Right ventricle myocardium inferior (tissue), 1 donor: Measurements from ENCODE around the gene COX6B2. TPM values are rescaled to one million over a fixed set of nuclear protein-coding genes. Genes with fewer than 3 reads are reported as not detected.
"Not testable (repeated sequence)": the region's sequence is repeated elsewhere in the genome, so short reads cannot be mapped to it uniquely, and the experiment has no call there.

Experiments
- ATAC-seq: fragments of 200-7000 bp; cut with Tn5 transposase; one replicate; pipeline ENCODE4 v1.9.1; 2020; ENCODE audit warnings: mild to moderate bottlenecking, moderate library complexity
- DNase-seq: peaks from one replicate; pipeline ENCODE4 v3.0.0; 2021; ENCODE audit errors: missing footprints
- intact Hi-C: fragments of 100-400 bp; cut with DNase I; formaldehyde crosslinking; loops from one replicate; pipeline ENCODE4 v1.11.0; 2022
- long read RNA-seq: library from polyadenylated mRNA; unstranded; transcript quantifications from one replicate; pipeline ENCODE4 v2.0.0, GENCODE V29; 2021
- total RNA-seq: library from RNA; stranded (reverse); fragmentation: NEBNext Ultra II Directional; extraction: Animal tissue kit (Norgen Biotek cat#: 25700); gene quantifications from one replicate; pipeline ENCODE4 v1.2.1, GENCODE V29; 2021
- donor health status: DM: no; HTN: yes; CAD: no; lungs with severe emphysema.

The COX6B2 gene, protein sequence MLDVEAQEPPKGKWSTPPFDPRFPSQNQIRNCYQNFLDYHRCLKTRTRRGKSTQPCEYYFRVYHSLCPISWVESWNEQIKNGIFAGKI
- total RNA-seq, result not detected
- long read RNA-seq, result 0 reads

- ATAC-seq (no peak), DNase-seq (no peak)
- intact Hi-C loops, result no loop called here
These were observed at the start of gene COX6B2 for GRCh38 chr19:55354698-55355212. TSS of gene COX6B2 (minus strand) at chr19:55354719. CDS start at chr19:55354521, 198 bp downstream.

- ATAC-seq (no peak), DNase-seq (no peak)
- intact Hi-C loops, result no loop called here
These were observed 48.0 kb upstream of the COX6B2 start for GRCh38 chr19:55402509-55402908.

GRCh38 chr19:55401390-55401789, 46.9 kb upstream of the COX6B2 start:
- DNase-seq, intact Hi-C loops, ATAC-seq: not testable (repeated sequence)

DNA sequence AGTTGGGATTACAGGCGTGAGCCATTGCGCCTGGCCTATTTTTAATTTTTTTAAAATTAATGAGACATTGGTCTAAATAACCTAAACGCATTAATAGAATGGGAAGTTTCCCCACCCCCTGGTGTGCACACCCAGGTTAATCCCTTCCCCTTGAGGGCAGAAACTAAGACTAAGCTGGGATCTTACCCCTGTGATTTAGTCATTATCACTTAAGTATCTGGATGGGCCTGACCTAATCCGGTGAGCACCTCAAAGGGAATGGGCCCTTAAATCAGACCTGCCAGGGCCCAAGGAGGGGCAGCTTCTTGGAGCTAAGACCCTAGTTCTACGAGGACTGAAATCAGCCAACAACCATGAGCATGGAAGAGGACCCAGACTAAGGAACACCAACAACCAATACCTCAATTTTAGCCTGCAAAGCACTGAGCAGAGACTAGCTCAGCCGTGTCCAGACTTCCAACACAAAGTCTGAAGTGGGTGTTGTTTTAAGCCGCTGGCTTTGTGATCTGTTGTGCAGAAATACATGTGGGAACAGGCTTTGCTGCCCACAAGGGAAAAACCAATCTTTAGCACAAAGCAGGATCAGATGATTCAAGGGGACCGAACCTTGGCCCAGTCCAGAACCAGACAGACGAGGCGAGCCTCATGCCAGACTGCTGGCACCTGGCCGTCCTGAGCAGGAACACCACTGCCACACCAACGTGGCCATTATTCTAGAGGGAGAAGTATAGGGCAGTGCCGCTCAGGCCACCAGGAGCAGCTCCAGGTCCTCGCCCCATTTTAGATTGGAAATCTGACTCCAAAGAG, 46.0 kb upstream of the COX6B2 start:
- intact Hi-C loops, result no loop called here
- DNase-seq (no peak), ATAC-seq (no peak)

GRCh38 chr19:55398200-55398925, 43.8 kb upstream of the COX6B2 start:
- ATAC-seq (no peak), DNase-seq (no peak)
- intact Hi-C loops, result no loop called here

DNA sequence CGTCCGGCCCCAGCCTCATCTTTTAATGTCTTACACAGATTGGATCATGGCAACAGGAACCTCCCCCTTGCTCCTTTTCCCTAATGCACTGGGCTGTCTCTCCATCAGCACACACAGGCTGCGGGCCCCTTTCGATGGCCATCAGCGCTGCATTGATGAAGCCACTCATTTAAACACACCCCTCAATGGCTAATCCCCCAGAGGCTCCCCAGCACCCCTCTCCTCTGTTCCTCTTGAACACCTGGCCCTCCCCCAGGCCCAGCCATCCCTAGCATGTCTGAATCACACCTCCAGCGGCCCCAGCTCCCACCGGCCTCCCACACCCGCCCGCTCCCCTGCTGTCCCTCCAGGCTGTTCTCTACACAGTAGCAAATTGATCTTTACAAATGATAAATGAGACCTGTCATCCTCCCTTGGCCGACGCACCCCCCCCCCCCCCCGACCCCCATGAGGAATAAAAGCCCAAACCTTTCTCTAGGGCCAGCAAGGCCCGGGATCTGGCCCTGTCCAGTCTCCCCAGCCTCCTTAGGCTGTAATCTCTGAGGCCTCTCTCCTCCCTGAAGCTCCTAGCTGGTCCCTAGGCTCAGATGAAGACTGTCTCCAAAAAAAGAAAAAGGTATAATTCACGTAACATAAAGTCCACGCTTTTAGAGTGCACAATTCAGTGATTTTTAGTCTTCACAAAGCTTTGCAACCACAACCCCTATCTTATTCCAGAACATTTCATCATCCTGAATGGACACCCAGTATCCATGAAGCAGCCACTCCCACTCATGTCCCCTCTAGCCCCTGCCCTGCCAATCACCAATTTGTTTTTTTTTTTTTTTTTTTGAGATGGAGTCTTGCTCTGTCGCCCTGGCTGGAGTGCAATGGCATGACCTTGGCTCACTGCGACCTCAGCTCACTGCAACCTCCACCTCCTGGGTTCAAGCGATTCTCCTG, 38.6 kb upstream of the COX6B2 start:
- DNase-seq (no peak), ATAC-seq (no peak)
- intact Hi-C loops, result no loop called here

DNA sequence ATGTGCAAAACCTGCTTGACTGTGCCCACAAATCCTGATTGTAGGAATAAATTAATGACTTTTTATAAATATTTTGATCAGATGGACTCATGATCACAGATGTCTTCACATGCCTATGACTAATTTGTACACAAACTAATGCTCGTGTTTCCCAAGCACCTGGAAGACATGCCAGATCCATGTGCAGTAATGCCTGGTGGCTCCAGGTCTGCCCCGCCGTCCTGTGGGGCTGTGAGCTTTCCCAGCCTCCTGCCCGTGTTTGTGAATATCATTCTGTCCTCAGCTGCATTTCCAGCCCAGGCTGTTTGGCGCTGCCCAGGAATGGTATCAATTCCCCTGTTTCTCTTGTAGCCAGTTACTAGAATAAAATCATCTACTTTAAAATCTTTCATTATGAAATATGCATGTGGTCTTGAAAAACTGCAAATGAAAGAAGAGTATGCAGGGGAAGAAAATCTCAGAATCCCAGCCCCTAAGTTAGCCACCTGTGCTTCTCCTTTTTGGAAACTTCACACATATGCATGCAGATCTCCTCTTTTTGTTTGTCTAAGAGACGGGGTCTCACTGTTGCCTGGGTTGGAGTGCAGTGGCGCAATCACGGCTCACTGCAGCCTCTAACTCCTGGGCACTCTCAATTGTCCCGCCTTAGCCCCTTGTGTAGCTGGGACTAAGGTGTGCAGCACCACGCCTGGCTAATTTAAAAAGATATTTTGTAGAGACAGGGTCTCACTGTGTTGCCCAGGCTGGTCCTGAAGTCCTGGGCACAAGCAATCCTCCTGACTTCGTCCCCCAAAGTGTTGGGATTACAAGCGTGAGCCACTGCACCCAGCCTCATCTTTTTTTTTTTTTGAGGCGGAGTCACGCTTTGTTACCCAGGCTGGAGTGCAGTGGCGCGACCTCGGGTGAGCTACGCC, 37.4 kb upstream of the COX6B2 start:
- ATAC-seq (no peak), DNase-seq (no peak)
- intact Hi-C loops, result no loop called here

- DNase-seq (no peak), ATAC-seq (no peak)
- intact Hi-C loops, result no loop called here
These were observed 36.7 kb upstream of the COX6B2 start for GRCh38 chr19:55391191-55391670.

DNA sequence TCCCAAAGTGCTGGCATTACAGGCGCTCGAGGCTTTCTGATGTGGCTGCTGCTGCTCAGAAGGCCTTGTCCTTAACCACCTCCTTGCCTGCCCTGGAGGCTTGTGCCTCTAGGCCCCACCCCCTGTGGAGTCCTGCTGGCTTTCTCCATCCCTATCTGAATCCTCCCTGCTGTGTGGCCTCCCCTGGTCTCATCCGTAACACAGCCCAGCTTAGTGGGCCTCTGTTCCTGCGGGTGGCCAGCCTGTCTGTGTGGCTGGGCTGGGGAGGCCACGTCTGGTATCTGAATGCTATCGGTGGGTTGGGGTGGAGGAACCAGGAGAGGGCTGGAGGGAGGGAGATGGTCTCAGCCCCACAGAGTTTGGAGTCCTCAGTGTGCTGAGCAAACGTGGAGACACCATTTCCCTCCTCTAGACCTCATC, 36.0 kb upstream of the COX6B2 start:
- no peak for DNase-seq
- intact Hi-C loops, result no loop called here
- ATAC-seq, result no peak

GRCh38 chr19:55389386-55390317, 35.1 kb upstream of the COX6B2 start:
- no peak for DNase-seq
- intact Hi-C loops, result loop anchor here (10.0 kb wide), 1 partner anchor 215 kb away; the partner anchor contains the start of genes ZNF524 and ZNF865
- ATAC-seq, result no peak

- ATAC-seq, result no peak
- intact Hi-C loops, result loop anchor here (10.0 kb wide), 1 partner anchor 217 kb away; the partner anchor contains the start of genes ZNF524 and ZNF865
These were observed 33.4 kb upstream of the COX6B2 start for GRCh38 chr19:55387736-55388497.

GRCh38 chr19:55386493-55386971, 32.0 kb upstream of the COX6B2 start:
- intact Hi-C loops, result loop anchor here (10.0 kb wide), 1 partner anchor 218 kb away; the partner anchor contains the start of genes ZNF524 and ZNF865
- no peak for DNase-seq
- ATAC-seq, result no peak

More at GRCh38 chr19:55387736-55388497, 33.4 kb upstream of the COX6B2 start:
- DNase-seq, result no peak

DNA sequence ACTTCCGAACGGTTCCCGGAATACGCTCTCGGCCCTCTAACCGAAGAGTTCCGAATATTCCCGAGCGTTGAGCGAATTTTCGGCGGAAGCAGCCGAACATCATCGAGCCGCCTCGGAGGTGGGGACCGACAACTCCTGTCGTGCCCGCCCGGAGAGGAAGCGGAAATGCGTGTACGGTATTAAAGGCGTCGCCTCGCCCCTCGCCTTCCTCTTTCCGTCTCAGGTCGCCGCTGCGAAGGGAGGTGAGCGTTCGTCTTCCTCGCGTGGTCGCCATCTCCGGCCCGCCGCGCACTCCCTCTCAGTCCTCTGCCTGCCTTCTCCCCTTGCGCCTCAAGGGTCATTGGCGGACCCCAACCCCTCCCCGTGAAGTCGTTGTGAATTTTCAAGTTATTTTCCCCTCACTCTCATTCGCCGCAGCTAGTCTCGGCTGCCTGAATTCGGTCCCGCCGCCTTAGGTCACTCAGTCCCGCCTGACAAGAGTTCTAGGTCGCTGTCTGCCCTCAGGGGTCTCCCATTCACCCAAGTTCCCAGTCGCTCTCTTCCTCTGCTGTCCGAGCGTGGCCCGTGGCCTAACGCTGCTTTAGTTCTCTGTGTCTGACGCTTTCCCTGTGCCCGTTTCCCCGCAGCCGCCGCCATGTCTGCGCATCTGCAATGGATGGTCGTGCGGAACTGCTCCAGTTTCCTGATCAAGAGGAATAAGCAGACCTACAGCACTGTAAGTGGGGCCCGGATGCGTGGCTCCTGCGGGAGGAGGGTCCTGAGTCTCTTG, 31.4 kb upstream of the COX6B2 start, which contains the start of gene RPL28:
TSS of gene RPL28 (plus strand) at position 209 of the 769 bp plus-strand sequence. CDS start at position 635, 426 bp downstream.
- ATAC-seq, result peak; percentile 92
- intact Hi-C loops, result loop anchor here (1.0 to 10.0 kb wide), 4 partner anchors 47 to 219 kb away; partner anchors contain the start of genes ISOC2, KMT5C, ZNF524 and ZNF865
- DNase-seq, result peak; percentile 98
